GM12892 (cell line): Measurements from ENCODE around the gene C19orf81.

ENCODE experiments used
- POLR2A ChIP-seq: IDR thresholded peaks from 2 replicates; pipeline ENCODE4 v1.6.1; 2011; ENCODE audit warnings: low read depth, low read length, control low read depth
- TAF1 ChIP-seq: IDR thresholded peaks from 2 replicates; pipeline ENCODE4 v1.6.1; 2011; ENCODE audit warnings: low read depth, mild to moderate bottlenecking, control low read depth, low read length, borderline replicate concordance

- TF ChIP-seq TAF1: no peak
- no peak for TF ChIP-seq POLR2A
Observed at GRCh38 chr19:50667759-50668231, 18.6 kb downstream of the C19orf81 start.
